Measurements from ENCODE around the gene NMB. TPM values are rescaled to one million over a fixed set of nuclear protein-coding genes. Genes with fewer than 3 reads are reported as not detected.

NMB gene
- total and polyA plus RNA-seq, 10 donors: 1.0 to 5.5 (median 2.5) TPM

DNA sequence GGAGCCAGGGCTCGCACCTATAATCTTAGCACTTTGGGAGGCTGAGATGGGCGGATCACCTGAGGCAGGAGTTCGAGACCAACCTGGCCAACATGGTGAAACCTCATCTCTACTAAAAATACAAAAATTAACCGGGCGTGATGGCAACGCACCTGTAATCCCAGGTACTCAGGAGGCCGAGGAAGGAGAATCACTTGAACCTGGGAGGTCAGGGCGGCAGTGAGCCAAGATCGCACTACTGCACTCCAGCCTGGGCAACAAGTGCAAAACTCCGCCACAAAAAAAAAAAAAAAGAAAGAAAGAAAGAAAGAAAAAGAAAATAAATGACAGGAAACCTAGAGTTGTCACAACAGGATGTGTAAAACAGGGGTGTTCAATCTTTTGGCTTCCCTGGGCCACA, 3.0 kb upstream of the NMB start:
- no peak for DNase-seq
- intact Hi-C loops (cut with DNase I; ENCODE audit: low total_unique reads): no loop called here
- Histone ChIP-seq H3K27ac (no peak overlapping the region), H3K4me3 (no peak overlapping the region), H3K9me3 (no peaks in the 10 kb centered on the region), H3K4me1 (peaks cover 4 to 37% (median 23%) of the 10 kb centered on the region in 6 donors), H3K27me3 (replicated peaks in 1 of 7) (no peaks in the 10 kb centered on the region), H3K36me3 (peaks cover 0 to 31% (median 6%) of the 10 kb centered on the region in 6 donors)
- WGBS, 5 donors: 89 to 97% (median 96%) methylated on average over 10 of the region's 10 CpGs
- TF ChIP-seq POLR2AphosphoS5 (IDR thresholded peaks at IDR 0.05) (no peak), CTCF (IDR thresholded peaks at IDR 0.05 in 8 of 11, conservative IDR thresholded peaks at IDR 0.05 in 3 of 11) (no peak), POLR2A (IDR thresholded peaks at IDR 0.05) (no peak)

DNA sequence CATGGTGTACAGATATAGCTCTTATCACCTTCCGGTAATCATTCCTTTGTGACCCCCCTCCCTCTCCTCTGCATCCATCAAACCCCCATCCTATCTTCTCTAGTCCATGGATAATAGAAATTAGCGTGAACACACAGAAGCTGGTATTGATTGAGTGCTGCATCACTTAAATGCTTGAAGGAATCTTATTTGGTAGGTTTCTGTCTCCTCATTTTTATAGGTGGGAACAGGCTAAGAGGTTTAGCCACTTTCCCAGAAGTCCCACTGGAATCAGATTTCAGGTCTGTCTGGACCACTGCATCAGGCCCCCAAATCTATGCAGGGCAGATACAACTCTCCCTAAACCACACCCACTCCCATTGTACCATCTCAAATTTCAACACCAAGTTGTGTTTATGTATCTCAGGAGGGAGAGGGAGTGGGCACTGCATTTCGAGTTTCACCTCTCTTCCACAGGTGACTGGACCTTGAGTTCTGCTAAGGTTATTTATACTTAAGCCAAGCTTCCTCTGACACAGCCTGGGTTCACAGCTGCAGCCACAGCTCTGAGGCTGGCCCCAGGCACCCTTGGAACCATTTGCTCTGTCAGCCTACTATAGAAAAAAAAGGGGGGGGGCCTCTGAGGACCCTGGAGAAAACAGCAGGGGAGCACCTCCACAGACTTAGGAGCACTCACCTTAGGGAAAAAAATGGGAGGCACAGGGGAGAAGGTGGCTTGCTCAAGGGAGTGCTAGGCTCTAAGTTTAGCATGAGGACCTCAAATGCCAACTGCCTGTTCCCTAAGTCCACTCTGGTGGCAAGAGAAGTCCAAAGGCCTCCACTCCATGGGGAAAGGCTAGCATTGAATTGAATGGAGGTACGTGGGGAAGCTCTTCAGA, 2.1 kb upstream of the NMB start:
- Histone ChIP-seq H3K4me3 (no peak overlapping the region), H3K27me3 (replicated peaks in 1 of 7) (no peaks in the 10 kb centered on the region), H3K9me3 (no peaks in the 10 kb centered on the region), H3K27ac (no peak overlapping the region), H3K4me1 (peaks cover 4 to 45% (median 27%) of the 10 kb centered on the region in 6 donors), H3K36me3 (peaks cover 0 to 22% (median 3%) of the 10 kb centered on the region in 6 donors)
- DNase-seq: no peak
- intact Hi-C loops (cut with DNase I; ENCODE audit: low total_unique reads): loop anchor here (10.0 kb wide), 1 partner anchor 65 kb away; no protein-coding TSS in a partner anchor
- 81 to 87% (median 83%) methylated on average over 4 of the region's 4 CpGs for WGBS, 5 donors
- no peak for TF ChIP-seq CTCF (IDR thresholded peaks at IDR 0.05 in 8 of 11, conservative IDR thresholded peaks at IDR 0.05 in 3 of 11)
- TF ChIP-seq POLR2A (IDR thresholded peaks at IDR 0.05): no peak
- TF ChIP-seq POLR2AphosphoS5 (IDR thresholded peaks at IDR 0.05): no peak

GRCh38 chr15:84658788-84659411, 901 bp upstream of the NMB start:
- H3K27me3 ChIP-seq (replicated peaks in 1 of 7): no peaks in the 10 kb centered on the region
- WGBS, 5 donors: 38 to 58% (median 49%) methylated on average over 7 of the region's 7 CpGs
- no peaks in the 10 kb centered on the region for H3K9me3 ChIP-seq
- H3K4me1 ChIP-seq: peaks cover 4 to 53% (median 35%) of the 10 kb centered on the region in 6 donors
- no peak for TF ChIP-seq CTCF (IDR thresholded peaks at IDR 0.05 in 8 of 11, conservative IDR thresholded peaks at IDR 0.05 in 3 of 11)
- TF ChIP-seq POLR2AphosphoS5 (IDR thresholded peaks at IDR 0.05): no peak
- no peak for TF ChIP-seq POLR2A (IDR thresholded peaks at IDR 0.05)
- DNase-seq: no peak
- peaks cover 0 to 10% (median 0%) of the 10 kb centered on the region in 6 donors for H3K36me3 ChIP-seq
- intact Hi-C loops (cut with DNase I; ENCODE audit: low total_unique reads): loop anchor here (10.0 kb wide), 1 partner anchor 64 kb away; no protein-coding TSS in a partner anchor
- H3K4me3 ChIP-seq: peak overlapping the region in 7 of 8 donors; percentile 47 to 79 (median 52)
- H3K27ac ChIP-seq: peak overlapping the region; percentile 70 to 86 (median 80)

- TF ChIP-seq CTCF (IDR thresholded peaks at IDR 0.05 in 8 of 11, conservative IDR thresholded peaks at IDR 0.05 in 3 of 11): no peak
- TF ChIP-seq POLR2AphosphoS5 (IDR thresholded peaks at IDR 0.05): no peak
- no peak for TF ChIP-seq POLR2A (IDR thresholded peaks at IDR 0.05)
- Histone ChIP-seq H3K27ac (peak overlapping the region; percentile 70 to 86 (median 80)), H3K4me1 (peaks cover 10 to 65% (median 46%) of the 10 kb centered on the region in 6 donors), H3K9me3 (no peaks in the 10 kb centered on the region), H3K4me3 (peak overlapping the region; percentile 47 to 79 (median 52)), H3K27me3 (replicated peaks in 1 of 7) (no peaks in the 10 kb centered on the region), H3K36me3 (peaks cover 0 to 9% (median 0%) of the 10 kb centered on the region in 6 donors)
- WGBS, 5 donors: 25 to 34% (median 26%) methylated on average over 16 to 17 of the region's 17 CpGs
- intact Hi-C loops (cut with DNase I; ENCODE audit: low total_unique reads): loop anchor here (10.0 kb wide), 1 partner anchor 63 kb away; no protein-coding TSS in a partner anchor
- no peak for DNase-seq
Measured at GRCh38 chr15:84657748-84658079, 285 bp downstream of the NMB start.

Data from spleen (tissue), 11 donors.